SK-N-SH (cell line): Measurements from ENCODE around the gene ACADS.

Source experiments
- CHD2 ChIP-seq: fragments of 150-350 bp; IDR thresholded peaks from 2 replicates; pipeline ENCODE4 v1.6.1; 2018; ENCODE audit warnings: low read length; ENCODE audit not compliant: partially characterized antibody
- CTCF ChIP-seq: fragments of 200-600 bp; sonication (generic); IDR thresholded peaks from 2 replicates; pipeline ENCODE4 v1.6.1; 2017; ENCODE audit warnings: antibody characterized with exemption, mild to moderate bottlenecking, moderate library complexity
- EP300 ChIP-seq, 2 experiments: IDR thresholded peaks; 2 replicates each; pipeline versions ENCODE4 v1.4.0 to v1.6.1; 2012; ENCODE audit warnings: borderline replicate concordance in 1 of 2, low read depth in 1 of 2, low read length in 1 of 2
- MXI1 ChIP-seq: IDR thresholded peaks from 2 replicates; pipeline ENCODE4 v1.6.1; 2012; ENCODE audit warnings: mild to moderate bottlenecking, low read depth, low read length, improper control_type of control experiment
- POLR2AphosphoS5 ChIP-seq: IDR thresholded peaks from 2 replicates; pipeline ENCODE4 v1.6.1; 2012; ENCODE audit warnings: low read depth, low read length
- RAD21 ChIP-seq: IDR thresholded peaks from 2 replicates; pipeline ENCODE4 v1.6.1; 2012; ENCODE audit warnings: mild to moderate bottlenecking, low read length
- REST ChIP-seq: IDR thresholded peaks from 2 replicates; pipeline ENCODE4 v1.6.1; 2012; ENCODE audit warnings: mild to moderate bottlenecking, low read depth, low read length, moderate library complexity
- RXRA ChIP-seq: IDR thresholded peaks from 2 replicates; pipeline ENCODE4 v1.4.0; 2012; ENCODE audit warnings: low read depth, mild to moderate bottlenecking, borderline replicate concordance
- SIN3A ChIP-seq: IDR thresholded peaks from 2 replicates; pipeline ENCODE4 v1.6.1; 2012; ENCODE audit warnings: low read depth, mild to moderate bottlenecking, low read length, moderate library complexity, borderline replicate concordance
- TAF1 ChIP-seq: IDR thresholded peaks from 2 replicates; pipeline ENCODE4 v1.6.1; 2012; ENCODE audit warnings: low read depth, mild to moderate bottlenecking, low read length, moderate library complexity, borderline replicate concordance
- TCF12 ChIP-seq: IDR thresholded peaks from 2 replicates; pipeline ENCODE4 v1.4.0; 2012
- TEAD4 ChIP-seq: IDR thresholded peaks from 2 replicates; pipeline ENCODE4 v1.4.0; 2012; ENCODE audit warnings: mild to moderate bottlenecking, borderline replicate concordance; ENCODE audit not compliant: insufficient read depth

GRCh38 chr12:120697344-120697743 is 28.3 kb upstream of the ACADS start:
- TF ChIP-seq TEAD4 (no peak), SIN3A (no peak), REST (no peak), EP300 (IDR thresholded peaks at IDR 0.05; ENCODE audit: borderline replicate concordance in 1 of 2, low read depth in 1 of 2, low read length in 1 of 2) (no peak), MXI1 (no peak), RXRA (no peak), POLR2AphosphoS5 (no peak), CHD2 (no peak), RAD21 (no peak), TCF12 (no peak), TAF1 (no peak), CTCF (no peak)
